HepG2 (cell line): ENCODE measurements around the gene LRBA. TPM values are rescaled to one million over a fixed set of nuclear protein-coding genes. Genes with fewer than 3 reads are reported as not detected.
A peak's percentile ranks its signal among the peaks of the same experiment; 100 is the strongest.

Experiments
- ATAC-seq: fragments of 200-7000 bp; cut with Tn5 transposase; 3 replicates; pipeline ENCODE4 v1.9.1; 2020; ENCODE audit warnings: mild to moderate bottlenecking, moderate library complexity
- BruUV-seq: library from RNA; stranded (reverse); fragments of 400-500 nt; replicated peaks from 2 replicates; lab custom pipeline; 2021; lab: Mats Ljungman, UMichigan
- CTCF ChIA-PET: fragments of 300-600 bp; formaldehyde crosslinking; extraction: SDS; loops from one replicate; lab custom pipeline; 2021; ENCODE audit warnings: low total read pairs, inconsistent platforms, low intra/inter-chr PET ratio; lab: Yijun Ruan, JAX
- POLR2A ChIA-PET: fragments of 350-600 bp; sonication (Branson Sonifier 250); formaldehyde crosslinking; loops from one replicate; lab custom pipeline; 2020; ENCODE audit warnings: antibody characterized with exemption, inconsistent platforms; lab: Yijun Ruan, JAX
- DNase-seq: peaks from one replicate; pipeline ENCODE4 v3.0.0-alpha.2; 2015; ENCODE audit warnings: low spot score
- FAIRE-seq: peaks from 3 replicates; lab custom pipeline; 2011; peaks lifted over from hg19 to GRCh38; lab: Jason Lieb, UNC
- H2AFZ ChIP-seq: one replicate; pipeline ENCODE4 v1.6.1; 2011; ENCODE audit warnings: low read length, inconsistent platforms
- H3K27ac ChIP-seq: fragments of 300-600 bp; 3 replicates; pipeline ENCODE4 v1.8.0; 2011; ENCODE audit warnings: mixed run types, mild to moderate bottlenecking, mixed read lengths, low read length, inconsistent platforms; ENCODE audit not compliant: insufficient read depth; ENCODE audit errors: extremely low read length
- H3K27me3 ChIP-seq, 2 experiments: fragments of 200-600 bp in 1 of 2; 2 replicates in 1 of 2; 3 replicates in 1 of 2; pipeline versions ENCODE4 v1.6.0 to v1.8.0; 2011; ENCODE audit warnings: low read length in 2 of 2, mild to moderate bottlenecking in 2 of 2, moderate library complexity in 2 of 2, inconsistent platforms in 1 of 2; ENCODE audit not compliant: insufficient read depth in 2 of 2, control insufficient read depth in 1 of 2
- H3K36me3 ChIP-seq, 2 experiments: fragments of 200-600 bp in 1 of 2; replicated peaks in 1 of 2; 2 replicates in 1 of 2; 3 replicates in 1 of 2; pipeline versions ENCODE4 v1.5.1 to v1.8.0; 2011; ENCODE audit warnings: low read length in 2 of 2, inconsistent platforms in 1 of 2; ENCODE audit not compliant: insufficient read depth in 2 of 2, control insufficient read depth in 1 of 2
- H3K4me1 ChIP-seq: 2 replicates; pipeline ENCODE4 v1.5.1; 2012; ENCODE audit warnings: low read length, inconsistent platforms; ENCODE audit not compliant: insufficient read depth
- H3K4me2 ChIP-seq: 2 replicates; pipeline ENCODE4 v1.6.0; 2011; ENCODE audit warnings: low read depth, low read length, inconsistent platforms
- H3K4me3 ChIP-seq, 3 experiments: fragments of 200-600 bp in 1 of 3; sonication (generic), shearing (Covaris generic) in 1 of 3; replicated peaks in 1 of 3; 2 replicates each; pipeline ENCODE4 v1.5.1; 2011 to 2016; ENCODE audit warnings: low read length in 3 of 3, inconsistent platforms in 2 of 3, low read depth in 2 of 3, mild to moderate bottlenecking in 2 of 3, control low read depth in 1 of 3, mixed read lengths in 1 of 3; ENCODE audit not compliant: insufficient read depth in 1 of 3
- H3K79me2 ChIP-seq: one replicate; pipeline ENCODE4 v1.6.1; 2011; ENCODE audit warnings: low read length, inconsistent platforms; ENCODE audit not compliant: insufficient read depth
- H3K9ac ChIP-seq: 2 replicates; pipeline ENCODE4 v1.6.0; 2011; ENCODE audit warnings: mild to moderate bottlenecking, low read depth, low read length, inconsistent platforms; ENCODE audit not compliant: insufficient read depth
- H3K9me3 ChIP-seq: 2 replicates; pipeline ENCODE4 v1.5.1; 2012; ENCODE audit warnings: mild to moderate bottlenecking, low read length
- H4K20me1 ChIP-seq: 2 replicates; pipeline ENCODE4 v1.6.0; 2011; ENCODE audit warnings: inconsistent platforms, mild to moderate bottlenecking, low read length, moderate library complexity; ENCODE audit not compliant: insufficient read depth
- ARID2 ChIP-seq: sonication (generic); formaldehyde crosslinking; IDR thresholded peaks from 2 replicates; pipeline ENCODE4 v1.8.1; 2022; ENCODE audit warnings: mild to moderate bottlenecking, missing genetic modification reagents, borderline replicate concordance
- ATF2 ChIP-seq: sonication (generic); formaldehyde crosslinking; IDR thresholded peaks from 2 replicates; pipeline ENCODE4 v1.4.0; 2020; ENCODE audit warnings: missing genetic modification reagents
- MAFF ChIP-seq: IDR thresholded peaks from 2 replicates; pipeline ENCODE4 v1.6.1; 2011; ENCODE audit warnings: low read depth, low read length, improper control_type of control experiment
- MAFK ChIP-seq, 2 experiments: IDR thresholded peaks in 1 of 2; conservative IDR thresholded peaks in 1 of 2; 2 replicates each; pipeline ENCODE4 v1.6.1; 2011; ENCODE audit warnings: improper control_type of control experiment in 2 of 2, low read length in 2 of 2
- NCOA5 ChIP-seq: sonication (generic); formaldehyde crosslinking; IDR thresholded peaks from 2 replicates; pipeline ENCODE4 v1.4.0; 2020; ENCODE audit warnings: missing genetic modification reagents
- TOE1 ChIP-seq: sonication (generic); formaldehyde crosslinking; IDR thresholded peaks from 2 replicates; pipeline ENCODE4 v1.4.0; 2020; ENCODE audit warnings: mild to moderate bottlenecking, missing genetic modification reagents
- ZFP62 ChIP-seq: sonication (generic); formaldehyde crosslinking; IDR thresholded peaks from 2 replicates; pipeline ENCODE4 v1.4.0; 2020; ENCODE audit warnings: missing genetic modification reagents
- whole genome bisulfite sequencing: methylation state at CpG from one replicate; pipeline ENCODE4 v1.1.6; 2017; ENCODE audit warnings: low lambda C conversion rate; 5-methylcytosine and 5-hydroxymethylcytosine counted together
- in situ Hi-C: cut with HindIII; loops from 2 replicates; pipeline ENCODE4 v1.10.0; 2017; ENCODE audit warnings: low pct_unique_long_range_greater_than_20kb; ENCODE audit not compliant: extremely low pct_ligation_motif_present
- intact Hi-C: fragments of 100-400 bp; cut with micrococcal nuclease; formaldehyde crosslinking; loops from one replicate; pipeline ENCODE4 v1.10.0; 2022; ENCODE audit not compliant: unreplicated experiment
- polyA plus RNA-seq, 8 experiments: library from polyadenylated mRNA; depleted of rRNA in 3 of 8; stranded (reverse) in 7 of 8; unstranded in 1 of 8; fragments of >200 nt; fragmentation: Illumina TruSeq in 4 of 8; extraction: Trizol in 4 of 8; gene quantifications; 2 replicates each; pipeline versions ENCODE4 v1.2.1 to v1.2.3, GENCODE V29; 2011 to 2016; ENCODE audit warnings: low read depth in 4 of 8, missing spikeins in 1 of 8, mixed read lengths in 1 of 8; ENCODE audit not compliant: insufficient read depth in 1 of 8
- total RNA-seq, 5 experiments: library from RNA; depleted of rRNA; stranded (reverse); fragments of >200 nt; fragmentation: Illumina TruSeq; extraction: Trizol; gene quantifications; 2 replicates each; pipeline ENCODE4 v1.2.3, GENCODE V29; 2016; ENCODE audit warnings: low read depth in 1 of 5

Gene LRBA
- total and polyA plus RNA-seq, 2 of the 13 experiments (the other 11 are each of a cell fraction or from before 2014, with no cell fraction given): 21.0 to 37.2 TPM

- Histone ChIP-seq H3K36me3 (peaks cover 1 to 15% of the 10 kb centered on the region in 2 experiments; a peak in 3 of 5 replicates), H2AFZ (no peak overlapping the region), H3K27ac (no peak overlapping the region), H3K4me3 (no peak overlapping the region), H3K4me2 (no peak overlapping the region), H3K27me3 (no peaks in the 10 kb centered on the region), H3K9me3 (no peaks in the 10 kb centered on the region), H4K20me1 (no peaks in the 10 kb centered on the region), H3K9ac (no peak overlapping the region), H3K79me2 (no peaks in the 10 kb centered on the region), H3K4me1 (peaks cover 7% of the 10 kb centered on the region; the same call in 1 of the 2 replicates)
- FAIRE-seq: no peak
- ChIA-PET POLR2A (no interaction called here), CTCF (no interaction called here)
- 90% methylated on average over 1 of the region's 1 CpG for WGBS
- no peak for DNase-seq
- no TSS peak for BruUV-seq
- no peak for ATAC-seq
- TF ChIP-seq ZFP62 (CRISPR knock-in tag): no peak
- TF ChIP-seq TOE1: no peak
- 0 out of 4 replicates have a peak, but pooled peaks of 1 of the 2 experiments have one; percentile 14 for TF ChIP-seq MAFK (conservative IDR thresholded peaks at IDR 0.05 in 1 of 2, IDR thresholded peaks at IDR 0.05 in 1 of 2; ENCODE audit: low read length in 2 of 2)
- no peak for TF ChIP-seq ATF2 (CRISPR knock-in tag)
- TF ChIP-seq ARID2: no peak
- intact Hi-C loops: no loop called here
- in situ Hi-C loops: no loop called here
These were observed 426.8 kb downstream of the LRBA start for GRCh38 chr4:150588316-150588715.

GRCh38 chr4:150586162-150586810 is 428.8 kb downstream of the LRBA start:
- Histone ChIP-seq H3K4me3 (no peak overlapping the region), H3K27me3 (no peaks in the 10 kb centered on the region), H3K36me3 (peaks cover 5 to 20% of the 10 kb centered on the region in 2 experiments; a peak in 3 of 5 replicates), H2AFZ (no peak overlapping the region), H3K27ac (no peak overlapping the region), H3K4me1 (peaks cover under 1% of the 10 kb centered on the region; the same call in 1 of the 2 replicates), H4K20me1 (no peaks in the 10 kb centered on the region), H3K9ac (no peak overlapping the region), H3K4me2 (no peak overlapping the region), H3K9me3 (no peaks in the 10 kb centered on the region), H3K79me2 (no peaks in the 10 kb centered on the region)
- in situ Hi-C loops: no loop called here
- ChIA-PET CTCF (no interaction called here), POLR2A (no interaction called here)
- no peak for TF ChIP-seq NCOA5 (CRISPR knock-in tag)
- TF ChIP-seq MAFF: peak; percentile 44; the same call in 1 of the 2 replicates
- TF ChIP-seq MAFK (conservative IDR thresholded peaks at IDR 0.05 in 1 of 2, IDR thresholded peaks at IDR 0.05 in 1 of 2; ENCODE audit: low read length in 2 of 2): peak; percentile 14 to 42; a peak in 1 of 4 replicates
- no peak for FAIRE-seq
- intact Hi-C loops: no loop called here
- no peak for DNase-seq
- no TSS peak for BruUV-seq
- ATAC-seq: no peak
